ENCODE data around the gene COL6A2.

DNA sequence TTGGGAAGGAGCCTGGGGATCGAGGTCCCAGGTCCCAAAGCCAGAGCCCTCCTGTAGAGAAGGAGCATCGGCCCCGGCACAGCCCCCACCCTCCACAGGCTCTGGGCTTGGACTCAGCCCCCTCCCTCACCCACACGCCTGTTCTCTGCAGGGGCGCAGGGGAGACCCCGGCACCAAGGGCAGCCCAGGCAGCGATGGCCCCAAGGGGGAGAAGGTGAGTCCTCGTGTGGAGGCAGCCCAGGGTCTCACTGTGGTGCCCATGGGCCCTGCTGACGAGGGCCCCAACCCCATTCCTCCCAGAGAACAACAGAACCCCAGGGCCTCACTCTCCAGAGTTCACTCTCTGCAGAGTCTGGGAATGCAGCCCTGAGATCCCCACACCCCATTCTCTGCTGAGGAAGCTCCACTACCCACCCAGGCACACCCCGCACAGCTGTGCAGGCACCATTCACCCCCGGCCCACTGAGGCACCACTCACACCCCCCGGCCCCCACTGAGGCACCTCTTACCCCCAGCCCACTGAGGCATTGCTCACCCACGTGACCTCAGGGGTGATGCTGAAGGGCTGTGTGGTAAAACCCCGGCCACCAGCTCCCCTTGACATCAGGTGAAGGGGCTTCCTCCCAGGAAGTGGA, 21.8 kb downstream of the COL6A2 start:
- no peak for TF ChIP-seq GATA2 (IDR thresholded peaks at IDR 0.05; ENCODE audit: low read depth, low read length)
- TF ChIP-seq GATA3 (IDR thresholded peaks at IDR 0.05; ENCODE audit: low read depth, low read length) = no peak

Measured in SH-SY5Y (cell line).